Epithelial cell of esophagus (primary cell): ENCODE results near the gene ITPR1.

Source experiments
- DNase-seq: peaks from one replicate; pipeline ENCODE4 v3.0.0; 2010; ENCODE audit warnings: low read depth
- H3K4me3 ChIP-seq: 2 replicates; pipeline ENCODE4 v1.5.1; 2011; ENCODE audit warnings: mild to moderate bottlenecking, low read length, control low read depth
- TF ChIP-seq, protein P1 (sequence below): IDR thresholded peaks from 2 replicates; pipeline ENCODE4 v1.5.1; 2011; ENCODE audit warnings: low read depth, mild to moderate bottlenecking, low read length, control low read depth, inconsistent platforms; ENCODE audit not compliant: insufficient read depth; ENCODE audit errors: missing control alignments

The ITPR1 gene

DNA sequence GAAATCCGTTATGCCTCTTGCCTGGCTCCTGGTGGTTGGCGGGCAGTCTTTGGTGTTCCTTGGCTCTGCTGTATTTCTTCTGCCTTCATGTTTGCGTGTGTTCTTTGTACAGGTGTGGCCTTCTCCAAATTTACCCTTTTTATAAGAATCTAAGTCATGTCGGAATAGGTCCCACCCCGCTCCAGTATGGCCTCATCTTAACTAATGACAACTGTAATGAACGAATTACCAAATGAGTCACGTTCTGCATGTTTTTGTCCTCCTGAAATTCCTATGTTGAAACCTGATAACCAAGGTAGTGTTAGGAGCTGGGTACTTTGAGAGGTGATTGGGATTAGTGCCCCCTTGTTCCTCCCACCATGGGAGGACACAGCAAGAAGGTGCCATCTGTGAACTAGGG, 71.1 kb downstream of the ITPR1 start:
- TF ChIP-seq, protein P1, sequence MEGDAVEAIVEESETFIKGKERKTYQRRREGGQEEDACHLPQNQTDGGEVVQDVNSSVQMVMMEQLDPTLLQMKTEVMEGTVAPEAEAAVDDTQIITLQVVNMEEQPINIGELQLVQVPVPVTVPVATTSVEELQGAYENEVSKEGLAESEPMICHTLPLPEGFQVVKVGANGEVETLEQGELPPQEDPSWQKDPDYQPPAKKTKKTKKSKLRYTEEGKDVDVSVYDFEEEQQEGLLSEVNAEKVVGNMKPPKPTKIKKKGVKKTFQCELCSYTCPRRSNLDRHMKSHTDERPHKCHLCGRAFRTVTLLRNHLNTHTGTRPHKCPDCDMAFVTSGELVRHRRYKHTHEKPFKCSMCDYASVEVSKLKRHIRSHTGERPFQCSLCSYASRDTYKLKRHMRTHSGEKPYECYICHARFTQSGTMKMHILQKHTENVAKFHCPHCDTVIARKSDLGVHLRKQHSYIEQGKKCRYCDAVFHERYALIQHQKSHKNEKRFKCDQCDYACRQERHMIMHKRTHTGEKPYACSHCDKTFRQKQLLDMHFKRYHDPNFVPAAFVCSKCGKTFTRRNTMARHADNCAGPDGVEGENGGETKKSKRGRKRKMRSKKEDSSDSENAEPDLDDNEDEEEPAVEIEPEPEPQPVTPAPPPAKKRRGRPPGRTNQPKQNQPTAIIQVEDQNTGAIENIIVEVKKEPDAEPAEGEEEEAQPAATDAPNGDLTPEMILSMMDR = no peak
- no peak overlapping the region for H3K4me3 ChIP-seq
- DNase-seq = no peak

- H3K4me3 ChIP-seq = no peak overlapping the region
- TF ChIP-seq, protein P1 = no peak
- DNase-seq = no peak
These were observed 71.9 kb downstream of the ITPR1 start for GRCh38 chr3:4564928-4565586.

- no peak overlapping the region for H3K4me3 ChIP-seq
- DNase-seq = peak; percentile 15
- TF ChIP-seq, protein P1 = no peak
These were observed 72.8 kb downstream of the ITPR1 start for GRCh38 chr3:4565809-4566501.

GRCh38 chr3:4568841-4569240, 75.7 kb downstream of the ITPR1 start:
- H3K4me3 ChIP-seq = no peak overlapping the region
- DNase-seq = no peak
- TF ChIP-seq, protein P1 = no peak

GRCh38 chr3:4570840-4571621, 77.9 kb downstream of the ITPR1 start:
- H3K4me3 ChIP-seq = no peak overlapping the region
- TF ChIP-seq, protein P1 = no peak
- DNase-seq = no peak

DNA sequence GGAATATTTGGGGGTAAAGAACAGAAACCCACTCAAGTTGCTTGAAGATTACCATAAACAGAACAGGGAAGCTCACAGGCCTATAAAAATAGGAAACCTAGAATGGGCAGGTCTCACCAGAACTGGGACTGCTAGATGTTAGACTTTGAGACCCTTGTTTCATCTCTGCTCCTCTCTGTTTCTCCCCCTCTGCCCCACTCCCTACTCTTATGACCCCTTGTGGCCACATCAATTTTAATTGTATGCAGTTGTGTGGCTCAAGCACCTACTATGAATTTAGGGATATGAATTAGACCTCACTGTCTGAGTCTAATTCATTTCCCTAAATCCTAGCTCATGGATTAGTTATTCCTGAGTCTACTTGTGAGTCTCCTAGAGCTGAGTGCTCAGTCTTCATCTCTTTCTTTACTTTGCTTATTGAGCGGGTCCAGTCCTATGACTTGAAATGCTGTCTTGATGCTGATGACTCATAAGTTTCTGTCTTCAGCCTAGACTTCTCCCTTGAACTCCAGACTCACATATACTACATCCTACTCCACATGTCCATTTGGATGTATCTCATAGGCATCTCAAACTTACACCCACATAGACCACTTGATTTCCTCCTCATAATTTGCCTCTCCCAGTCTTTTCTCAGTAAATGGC, 78.7 kb downstream of the ITPR1 start:
- peak; percentile 46 for DNase-seq
- no peak overlapping the region for H3K4me3 ChIP-seq
- TF ChIP-seq, protein P1 = no peak
